Esophagus squamous epithelium (tissue), 5 donors: ENCODE results near the gene ARHGEF33. TPM values are rescaled to one million over a fixed set of nuclear protein-coding genes. Genes with fewer than 3 reads are reported as not detected.

Experiments used
- DNase-seq: peaks from one replicate; lab custom pipeline; 2025; lab: John Stamatoyannopoulos, UW
- H3K27ac ChIP-seq, 4 donors: fragments of 200-600 bp; sonication (generic); one replicate each; pipeline ENCODE4 v1.5.1; 2016 to 2019; ENCODE audit warnings: mild to moderate bottlenecking in 1 of 4
- H3K27me3 ChIP-seq, 4 donors: fragments of 200-600 bp; sonication (generic); 1 replicate in 3 of 4; 2 replicates in 1 of 4; pipeline versions ENCODE4 v1.5.1 to v1.6.0; 2017 to 2021; ENCODE audit warnings: antibody characterized with exemption in 1 of 4
- H3K36me3 ChIP-seq, 3 donors: fragments of 200-600 bp; sonication (generic); one replicate each; pipeline ENCODE4 v1.5.1; 2016 to 2019
- H3K4me1 ChIP-seq, 3 donors: fragments of 200-600 bp; sonication (generic); one replicate each; pipeline ENCODE4 v1.5.1; 2017 to 2019
- H3K4me3 ChIP-seq, 4 donors: fragments of 200-600 bp; sonication (generic); 1 replicate in 3 of 4; 2 replicates in 1 of 4; pipeline ENCODE4 v1.5.1; 2016 to 2019; ENCODE audit warnings: mild to moderate bottlenecking in 2 of 4, moderate library complexity in 1 of 4
- H3K9me3 ChIP-seq, 3 donors: fragments of 200-600 bp; sonication (generic); one replicate each; pipeline ENCODE4 v1.5.1; 2016 to 2019
- CTCF ChIP-seq, 6 experiments: fragments of 450-650 bp in 4 of 6; fragments of 200-600 bp in 2 of 6; sonication (generic) in 2 of 6; IDR thresholded peaks; one replicate each; pipeline ENCODE4 v1.5.1; 2016 to 2019; ENCODE audit warnings: antibody characterized with exemption in 6 of 6, mild to moderate bottlenecking in 4 of 6, moderate library complexity in 4 of 6
- POLR2A ChIP-seq, 4 donors: fragments of 450-650 bp; IDR thresholded peaks; one replicate each; pipeline ENCODE4 v1.6.1; 2017; ENCODE audit warnings: antibody characterized with exemption in 4 of 4, mild to moderate bottlenecking in 4 of 4, moderate library complexity in 3 of 4
- WGBS, 2 donors: methylation state at CpG; one replicate each; pipeline ENCODE4 v1.1.5; 2018; 5-methylcytosine and 5-hydroxymethylcytosine counted together
- intact Hi-C: fragments of 100-400 bp; cut with DNase I; formaldehyde crosslinking; loops from one replicate; pipeline ENCODE4 v1.15.0; 2022
- total RNA-seq, 4 donors: library from RNA; depleted of rRNA; stranded (reverse); fragments of >200 nt; gene quantifications; one replicate each; pipeline ENCODE4 v1.1.0, GENCODE V29; 2016
- donor health status: DM: yes; HTN: yes; CAD: no.

ARHGEF33 gene
- total RNA-seq, 4 donors from 2014 or later = 0.04 to 0.49 (median 0.35) TPM

GRCh38 chr2:38892819-38893218 lies 3.1 kb downstream of the ARHGEF33 start:
- intact Hi-C loops = no loop called here
- TF ChIP-seq POLR2A (IDR thresholded peaks at IDR 0.05) (no peak), CTCF (IDR thresholded peaks at IDR 0.05) (no peak)
- no peaks in the 10 kb centered on the region for H3K27me3 ChIP-seq
- no peaks in the 10 kb centered on the region for H3K36me3 ChIP-seq
- no peak for DNase-seq
- no peaks in the 10 kb centered on the region for H3K4me1 ChIP-seq
- H3K9me3 ChIP-seq = no peaks in the 10 kb centered on the region
- no peak overlapping the region for H3K27ac ChIP-seq
- H3K4me3 ChIP-seq = no peak overlapping the region

GRCh38 chr2:38898256-38898655 lies 8.6 kb downstream of the ARHGEF33 start:
- no peak overlapping the region for H3K27ac ChIP-seq
- H3K4me3 ChIP-seq = no peak overlapping the region
- DNase-seq = no peak
- H3K9me3 ChIP-seq = no peaks in the 10 kb centered on the region
- no peak for TF ChIP-seq POLR2A (IDR thresholded peaks at IDR 0.05)
- no peak for TF ChIP-seq CTCF (IDR thresholded peaks at IDR 0.05)
- no peaks in the 10 kb centered on the region for H3K36me3 ChIP-seq
- no peaks in the 10 kb centered on the region for H3K4me1 ChIP-seq
- intact Hi-C loops = no loop called here
- 82 to 89% methylated on average over 5 of the region's 5 CpGs for WGBS, 2 donors
- H3K27me3 ChIP-seq = no peaks in the 10 kb centered on the region

- H3K4me3 ChIP-seq = no peak overlapping the region
- no peaks in the 10 kb centered on the region for H3K27me3 ChIP-seq
- no peaks in the 10 kb centered on the region for H3K9me3 ChIP-seq
- TF ChIP-seq POLR2A (IDR thresholded peaks at IDR 0.05) (no peak), CTCF (IDR thresholded peaks at IDR 0.05) (no peak)
- H3K36me3 ChIP-seq = no peaks in the 10 kb centered on the region
- H3K27ac ChIP-seq = no peak overlapping the region
- H3K4me1 ChIP-seq = peaks cover 0 to 2% (median 0%) of the 10 kb centered on the region in 3 donors
- 50 to 80% methylated on average over 1 of the region's 1 CpG for WGBS, 2 donors
- DNase-seq = no peak
- intact Hi-C loops = no loop called here
These were observed 11.1 kb downstream of the ARHGEF33 start for GRCh38 chr2:38900726-38901125.

GRCh38 chr2:38905251-38905650 lies 15.6 kb downstream of the ARHGEF33 start:
- H3K27me3 ChIP-seq = no peaks in the 10 kb centered on the region
- H3K27ac ChIP-seq = no peak overlapping the region
- H3K36me3 ChIP-seq = no peaks in the 10 kb centered on the region
- TF ChIP-seq CTCF (IDR thresholded peaks at IDR 0.05) = no peak
- TF ChIP-seq POLR2A (IDR thresholded peaks at IDR 0.05) = no peak
- no peak for DNase-seq
- no peaks in the 10 kb centered on the region for H3K9me3 ChIP-seq
- peaks cover 0 to 7% (median 0%) of the 10 kb centered on the region in 3 donors for H3K4me1 ChIP-seq
- intact Hi-C loops = no loop called here
- no peak overlapping the region for H3K4me3 ChIP-seq
- WGBS, 2 donors = 80 to 84% methylated on average over 2 of the region's 2 CpGs

- 50 to 80% methylated on average over 1 of the region's 1 CpG for WGBS, 2 donors
- TF ChIP-seq CTCF (IDR thresholded peaks at IDR 0.05) = no peak
- no peak for TF ChIP-seq POLR2A (IDR thresholded peaks at IDR 0.05)
- Histone ChIP-seq H3K27ac (no peak overlapping the region), H3K4me1 (peaks cover 0 to 7% (median 0%) of the 10 kb centered on the region in 3 donors), H3K27me3 (no peaks in the 10 kb centered on the region), H3K9me3 (no peaks in the 10 kb centered on the region), H3K4me3 (no peak overlapping the region), H3K36me3 (no peaks in the 10 kb centered on the region)
- no peak for DNase-seq
- intact Hi-C loops = no loop called here
These were observed 17.6 kb downstream of the ARHGEF33 start for GRCh38 chr2:38907242-38907641.
